T-cell (primary cell): ENCODE results near the gene ATP5IF1. TPM values are rescaled to one million over a fixed set of nuclear protein-coding genes. Genes with fewer than 3 reads are reported as not detected.
A peak's percentile ranks its signal among the peaks of the same experiment; 100 is the strongest.

Source experiments
- ATAC-seq, 4 experiments: fragments of 200-7000 bp in 3 of 4; fragments of 150-1000 bp in 1 of 4; cut with Tn5 transposase; replicated peaks in 1 of 4; 1 replicate in 3 of 4; 2 replicates in 1 of 4; pipeline ENCODE4 v1.10.0; 2021; ENCODE audit warnings: moderate library complexity in 3 of 4, mild to moderate bottlenecking in 2 of 4, moderate number of reproducible peaks in 1 of 4
- CTCF ChIA-PET, 2 donors: fragments of 300-600 bp; sonication (Branson Sonifier 250); formaldehyde crosslinking; loops; one replicate each; lab custom pipeline; 2022; ENCODE audit warnings: antibody characterized with exemption in 2 of 2; lab: Charles Lee
- POLR2A ChIA-PET, 2 donors: fragments of 300-600 bp; sonication (Branson Sonifier 250); formaldehyde crosslinking; loops; one replicate each; lab custom pipeline; 2022; ENCODE audit warnings: antibody characterized with exemption in 2 of 2; lab: Charles Lee
- DNase-seq, 35 experiments: peaks; one replicate each; pipeline versions ENCODE4 v3.0.0 to v3.0.0-alpha.2; 2013 to 2023
- H3K27ac ChIP-seq: one replicate; pipeline ENCODE4 v1.5.1; 2013; ENCODE audit warnings: low read length
- H3K27me3 ChIP-seq, 2 experiments: replicated peaks in 1 of 2; 1 replicate in 1 of 2; 2 replicates in 1 of 2; pipeline versions ENCODE4 v1.6.1 to v1.7.0; 2013; ENCODE audit warnings: low read length in 1 of 2, mixed read lengths in 1 of 2; ENCODE audit not compliant: control insufficient read depth in 2 of 2, insufficient read depth in 2 of 2; ENCODE audit errors: extremely low read depth in 1 of 2
- H3K36me3 ChIP-seq, 2 donors: 1 replicate in 1 of 2; 2 replicates in 1 of 2; pipeline versions ENCODE4 v1.6.1 to v1.7.0; 2013; ENCODE audit warnings: low read length in 1 of 2; ENCODE audit not compliant: control insufficient read depth in 2 of 2, insufficient read depth in 1 of 2; ENCODE audit errors: extremely low read depth in 1 of 2
- H3K4me1 ChIP-seq, 2 experiments: 1 replicate in 1 of 2; 2 replicates in 1 of 2; pipeline versions ENCODE4 v1.6.1 to v1.7.0; 2013; ENCODE audit warnings: low read length in 2 of 2, mixed read lengths in 1 of 2; ENCODE audit not compliant: insufficient read depth in 2 of 2, control insufficient read depth in 1 of 2; ENCODE audit errors: extremely low read depth in 1 of 2
- H3K4me3 ChIP-seq, 2 donors: 1 replicate in 1 of 2; 2 replicates in 1 of 2; pipeline versions ENCODE4 v1.5.1 to v1.7.0; 2013; ENCODE audit warnings: mild to moderate bottlenecking in 2 of 2, low read length in 1 of 2, moderate library complexity in 1 of 2; ENCODE audit not compliant: control insufficient read depth in 1 of 2; ENCODE audit errors: extremely low read depth in 1 of 2
- H3K9me3 ChIP-seq: 2 replicates; pipeline ENCODE4 v1.7.0; 2013
- H3K27ac Mint-ChIP-seq, 2 donors: one replicate each; pipeline ENCODE4 v1.8.0; 2020 to 2021; ENCODE audit warnings: mild to moderate bottlenecking in 2 of 2, mixed read lengths in 2 of 2
- H3K27me3 Mint-ChIP-seq, 2 donors: one replicate each; pipeline ENCODE4 v1.8.0; 2021 to 2022; ENCODE audit warnings: mixed read lengths in 2 of 2
- H3K36me3 Mint-ChIP-seq: one replicate; pipeline ENCODE4 v1.8.0; 2021; ENCODE audit warnings: mixed read lengths
- H3K4me1 Mint-ChIP-seq, 3 donors: one replicate each; pipeline ENCODE4 v1.8.0; 2020 to 2022; ENCODE audit warnings: mixed read lengths in 3 of 3, mild to moderate bottlenecking in 1 of 3
- H3K4me3 Mint-ChIP-seq, 3 donors: one replicate each; pipeline ENCODE4 v1.8.0; 2020 to 2022; ENCODE audit warnings: mild to moderate bottlenecking in 3 of 3, mixed read lengths in 3 of 3, moderate library complexity in 3 of 3
- H3K9me3 Mint-ChIP-seq, 3 donors: one replicate each; pipeline ENCODE4 v1.8.0; 2020 to 2022; ENCODE audit warnings: mixed read lengths in 3 of 3
- WGBS: methylation state at CpG from one replicate; pipeline ENCODE4 v1.1.5; 2013; ENCODE audit warnings: missing lambda C conversion rate; ENCODE audit not compliant: insufficient coverage; 5-methylcytosine and 5-hydroxymethylcytosine counted together
- total RNA-seq, 35 experiments: library from RNA in 6 of 35; stranded (reverse) in 6 of 35; fragments of 120-200 nt in 1 of 35; gene quantifications; one replicate each; pipeline versions ENCODE4 v1.2.1 to v1.2.4 and lab custom pipeline; 2013 to 2026

ATP5IF1 gene
- total RNA-seq, 5 donors from 2014 or later (not counting 1 experiment from before 2014, with no cell fraction given) = 74.4 to 106 (median 93.5) TPM

DNA sequence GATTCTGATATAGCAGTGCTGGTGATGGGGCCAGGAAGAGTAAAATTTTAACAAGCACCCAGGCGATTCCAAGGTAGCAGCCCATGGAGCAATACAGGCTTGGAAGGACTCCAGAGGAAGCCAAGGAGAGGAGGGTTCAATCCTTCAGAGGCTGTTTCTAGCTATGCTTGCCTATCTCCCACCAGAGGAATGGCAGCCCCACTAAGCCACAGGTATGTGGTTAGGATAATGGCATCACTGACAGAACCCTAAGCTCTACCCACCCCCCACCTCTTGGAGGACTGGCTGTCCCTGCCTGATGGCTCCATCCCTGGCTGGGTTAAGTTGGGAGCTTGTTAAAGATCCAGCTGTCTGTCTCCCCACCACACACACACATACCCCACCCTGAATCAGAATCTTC lies 40.1 kb upstream of the ATP5IF1 start:
- H3K27ac ChIP-seq = no peak overlapping the region
- H3K36me3 Mint-ChIP-seq = peaks cover 38% of the 10 kb centered on the region
- ATAC-seq (no peak), DNase-seq (no peak)
- H3K9me3 ChIP-seq = no peaks in the 10 kb centered on the region
- ChIA-PET CTCF (interaction anchor here in 1 of 2 donors (0.6 kb wide), 3 partner anchors 203 to 443 kb away, joined by 3 to 7 read pairs (median 4); no protein-coding TSS in a partner anchor), POLR2A (interaction anchor here (0.6 to 0.7 kb wide), 2 partner anchors 670 to 1053 kb away, joined by 3 read pairs; no protein-coding TSS in a partner anchor)
- H3K36me3 ChIP-seq = peaks cover 7 to 22% of the 10 kb centered on the region in 2 donors
- H3K27me3 Mint-ChIP-seq = no peaks in the 10 kb centered on the region
- peaks cover 4 to 5% (median 4%) of the 10 kb centered on the region in 3 donors for H3K9me3 Mint-ChIP-seq
- no peak overlapping the region for H3K4me3 ChIP-seq
- 100% methylated on average over 1 of the region's 1 CpG for WGBS
- no peak overlapping the region for H3K4me3 Mint-ChIP-seq
- no peak overlapping the region for H3K27ac Mint-ChIP-seq
- H3K27me3 ChIP-seq = peaks cover 0 to 3% of the 10 kb centered on the region in 2 experiments
- peaks cover 10 to 72% of the 10 kb centered on the region in 2 experiments for H3K4me1 ChIP-seq
- peaks cover 32 to 38% (median 38%) of the 10 kb centered on the region in 3 donors for H3K4me1 Mint-ChIP-seq

DNA sequence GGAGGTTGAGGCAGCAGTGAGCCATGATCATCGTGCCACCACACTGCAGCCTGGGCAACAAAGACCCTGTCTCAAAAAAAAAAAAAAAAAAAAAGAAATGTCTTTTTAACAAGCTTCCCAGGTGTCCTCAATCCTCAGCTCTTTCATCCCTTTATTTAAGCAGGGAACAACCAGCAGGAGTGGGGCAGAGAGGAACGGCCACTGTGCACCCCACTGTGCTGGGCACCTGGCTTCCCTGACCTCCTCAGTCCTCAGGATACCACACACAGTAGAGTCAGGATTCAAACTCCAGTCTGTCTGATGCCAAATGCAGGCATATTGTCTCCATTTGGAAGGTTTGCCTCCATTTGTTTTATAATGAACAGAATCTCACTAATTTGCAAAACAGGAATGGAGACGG lies 39.6 kb upstream of the ATP5IF1 start:
- Mint-ChIP-seq H3K36me3 (peaks cover 43% of the 10 kb centered on the region), H3K4me3 (no peak overlapping the region), H3K4me1 (peaks cover 37 to 43% (median 41%) of the 10 kb centered on the region in 3 donors), H3K9me3 (peaks cover 4 to 5% (median 4%) of the 10 kb centered on the region in 3 donors), H3K27ac (no peak overlapping the region), H3K27me3 (no peaks in the 10 kb centered on the region)
- Histone ChIP-seq H3K27ac (no peak overlapping the region), H3K27me3 (peaks cover 0 to 3% of the 10 kb centered on the region in 2 experiments), H3K4me1 (peaks cover 10 to 78% of the 10 kb centered on the region in 2 experiments), H3K4me3 (no peak overlapping the region), H3K9me3 (no peaks in the 10 kb centered on the region), H3K36me3 (peaks cover 7 to 28% of the 10 kb centered on the region in 2 donors)
- POLR2A ChIA-PET = interaction anchor here (0.6 kb wide), 2 partner anchors 500 to 1054 kb away, joined by 3 read pairs; no protein-coding TSS in a partner anchor
- WGBS = 90% methylated on average over 2 of the region's 3 CpGs
- ATAC-seq (no peak), DNase-seq (no peak)
- CTCF ChIA-PET = interaction anchor here in 1 of 2 donors (0.6 kb wide), 2 partner anchors 203 to 443 kb away, joined by 3 to 7 read pairs; no protein-coding TSS in a partner anchor

DNA sequence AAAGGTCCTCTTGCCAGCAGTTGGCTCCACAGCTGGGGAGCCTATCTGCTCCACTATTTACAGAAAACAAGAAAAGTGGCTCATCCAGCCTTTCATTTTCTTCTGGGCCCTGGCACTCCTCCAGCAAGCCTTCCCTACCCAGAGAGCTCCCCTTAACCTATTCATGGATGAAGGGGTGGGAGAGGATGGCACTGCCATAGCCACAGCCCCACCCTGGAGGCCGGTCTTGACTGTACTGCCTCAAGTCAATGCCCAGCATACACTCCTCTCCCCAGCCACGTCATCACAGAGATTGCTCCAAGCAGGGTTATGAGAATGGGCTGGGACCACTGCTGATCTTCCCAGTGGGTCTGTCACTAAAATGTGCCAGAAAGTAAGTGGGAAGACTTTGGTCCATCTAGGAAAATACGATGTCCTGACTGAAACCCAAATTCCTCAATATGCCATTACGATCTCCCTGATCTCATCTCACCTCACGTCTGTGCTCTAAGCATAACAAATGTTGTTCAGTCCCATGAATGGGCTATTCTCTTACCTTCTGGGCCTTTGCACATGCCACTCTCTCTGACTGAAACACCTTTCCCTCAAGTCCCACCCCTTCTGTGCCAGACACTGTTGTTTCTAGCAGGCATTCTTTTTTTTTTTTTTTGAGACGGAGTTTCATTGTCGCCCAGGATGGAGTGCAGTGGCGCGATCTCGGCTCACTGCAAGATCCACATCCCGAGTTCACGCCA lies 38.1 kb upstream of the ATP5IF1 start:
- H3K36me3 Mint-ChIP-seq = peaks cover 46% of the 10 kb centered on the region
- Histone ChIP-seq H3K27ac (no peak overlapping the region), H3K4me3 (no peak overlapping the region), H3K9me3 (no peaks in the 10 kb centered on the region), H3K36me3 (peaks cover 16 to 34% of the 10 kb centered on the region in 2 donors), H3K4me1 (peaks cover 10 to 80% of the 10 kb centered on the region in 2 experiments), H3K27me3 (peaks cover 0 to 3% of the 10 kb centered on the region in 2 experiments)
- no peak overlapping the region for H3K27ac Mint-ChIP-seq
- 100% methylated on average over 3 of the region's 12 CpGs for WGBS
- ATAC-seq (no peak), DNase-seq (no peak)
- ChIA-PET POLR2A (interaction anchor here in 1 of 2 donors (0.6 kb wide), 1 partner anchor 105 kb away, joined by 12 read pairs; no protein-coding TSS in a partner anchor), CTCF (no interaction called here)
- H3K9me3 Mint-ChIP-seq = peaks cover 4 to 5% (median 4%) of the 10 kb centered on the region in 3 donors
- peak overlapping the region in 1 of 3 donors; percentile 24 for H3K4me3 Mint-ChIP-seq
- peaks cover 37 to 43% (median 41%) of the 10 kb centered on the region in 3 donors for H3K4me1 Mint-ChIP-seq
- H3K27me3 Mint-ChIP-seq = no peaks in the 10 kb centered on the region

DNA sequence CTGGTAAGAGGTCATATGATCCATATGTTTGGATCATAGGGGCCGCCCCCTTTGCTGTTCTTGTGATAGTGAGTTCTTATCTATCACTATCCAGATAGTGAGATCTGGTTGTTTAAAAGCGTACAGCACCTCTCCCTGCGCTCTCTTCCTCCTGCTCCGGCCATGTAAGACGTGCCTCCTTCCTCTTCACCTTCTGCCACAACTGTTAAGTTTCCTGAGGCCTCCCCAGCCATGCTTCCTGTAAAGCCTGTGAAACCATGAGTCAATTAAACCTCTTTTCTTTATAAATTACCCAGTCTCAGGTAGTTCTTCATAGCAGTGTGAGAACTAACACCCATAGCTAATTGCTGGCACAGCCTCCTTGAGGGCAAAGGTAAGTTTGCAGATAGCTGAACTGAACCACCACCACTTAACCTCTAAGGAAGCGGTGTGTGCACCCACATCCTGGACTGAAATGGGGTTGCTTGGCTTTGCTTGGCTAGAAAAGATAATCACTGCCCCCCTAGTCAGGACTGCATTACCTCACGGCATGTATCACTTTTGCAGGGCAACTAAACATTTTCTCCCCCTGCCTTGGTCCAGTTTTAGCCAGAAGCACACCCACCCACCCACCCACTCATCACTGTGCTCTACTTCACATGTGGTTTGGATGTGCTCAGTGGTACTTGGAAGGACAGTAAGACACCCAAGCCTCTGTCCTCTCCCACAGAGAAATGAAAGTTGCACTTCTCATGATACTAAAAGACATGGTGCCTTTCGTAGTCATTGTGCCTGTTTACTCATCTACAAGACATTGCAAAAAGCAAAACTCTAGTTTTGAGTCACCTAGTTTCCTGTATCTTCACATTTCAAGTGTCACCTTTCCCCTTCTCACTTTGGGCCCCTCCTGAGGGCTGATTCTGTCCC lies 36.3 kb upstream of the ATP5IF1 start:
- Mint-ChIP-seq H3K4me1 (peaks cover 37 to 43% (median 41%) of the 10 kb centered on the region in 3 donors), H3K36me3 (peaks cover 56% of the 10 kb centered on the region)

DNA sequence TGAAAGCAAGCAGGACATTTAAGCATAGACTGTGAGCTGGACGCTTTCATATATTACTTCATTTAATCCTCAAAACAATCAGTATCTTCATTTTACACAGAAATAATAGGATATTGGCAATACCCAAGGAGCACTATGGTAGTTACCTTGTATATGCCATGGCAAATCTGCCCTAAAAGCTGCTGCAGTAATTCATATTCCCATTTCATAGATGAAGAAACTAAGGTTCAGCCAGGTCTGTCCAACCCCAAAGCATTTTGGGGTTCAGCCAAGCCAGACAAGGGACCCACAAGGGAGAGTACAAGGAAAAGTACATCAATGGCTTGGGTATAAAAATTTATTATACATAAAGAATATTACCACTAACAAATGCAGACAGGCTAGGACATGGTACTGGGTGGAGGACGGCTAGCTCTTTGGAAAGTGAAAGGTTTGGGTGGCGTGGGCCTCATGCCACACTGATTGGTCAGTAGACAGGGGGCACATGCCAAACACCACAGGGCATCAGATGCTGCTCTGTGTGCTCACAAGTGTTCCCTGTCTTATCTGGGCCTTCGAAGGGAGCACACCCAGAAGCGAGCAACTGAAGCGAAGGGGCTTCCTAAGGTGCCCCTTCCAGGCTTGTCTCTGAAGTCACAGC lies 35.6 kb upstream of the ATP5IF1 start:
- H3K27me3 Mint-ChIP-seq = no peaks in the 10 kb centered on the region
- Histone ChIP-seq H3K9me3 (no peaks in the 10 kb centered on the region), H3K36me3 (peaks cover 26 to 58% of the 10 kb centered on the region in 2 donors), H3K4me3 (no peak overlapping the region), H3K27me3 (peaks cover 0 to 3% of the 10 kb centered on the region in 2 experiments), H3K27ac (peak overlapping the region; percentile 62), H3K4me1 (peaks cover 10 to 62% of the 10 kb centered on the region in 2 experiments)
- H3K36me3 Mint-ChIP-seq = peaks cover 61% of the 10 kb centered on the region
- ATAC-seq (no peak), DNase-seq (no peak)
- H3K9me3 Mint-ChIP-seq = peaks cover 4 to 5% (median 4%) of the 10 kb centered on the region in 3 donors
- peaks cover 37 to 43% (median 41%) of the 10 kb centered on the region in 3 donors for H3K4me1 Mint-ChIP-seq
- ChIA-PET POLR2A (no interaction called here), CTCF (interaction anchor here in 1 of 2 donors (1.5 kb wide), 1 partner anchor 109 kb away, joined by 7 read pairs; no protein-coding TSS in a partner anchor)
- 82% methylated on average over 3 of the region's 6 CpGs for WGBS
- peak overlapping the region in 2 of 3 donors; percentile 10 to 72 for H3K4me3 Mint-ChIP-seq
- peak overlapping the region; percentile 85 to 93 for H3K27ac Mint-ChIP-seq

More for the DNA sequence above, 36.3 kb upstream of the ATP5IF1 start:
- peaks cover 4 to 5% (median 4%) of the 10 kb centered on the region in 3 donors for H3K9me3 Mint-ChIP-seq
- Histone ChIP-seq H3K4me1 (peaks cover 10 to 70% of the 10 kb centered on the region in 2 experiments), H3K27ac (peak overlapping the region; percentile 62), H3K36me3 (peaks cover 23 to 52% of the 10 kb centered on the region in 2 donors), H3K27me3 (peaks cover 0 to 3% of the 10 kb centered on the region in 2 experiments), H3K4me3 (peak overlapping the region in 1 of 2 donors; percentile 25), H3K9me3 (no peaks in the 10 kb centered on the region)
- H3K4me3 Mint-ChIP-seq = peak overlapping the region; percentile 42 to 72 (median 42)
- ATAC-seq (peak; percentile 93 to 97 (median 96)), DNase-seq (peak; percentile 22 to 81 (median 64))
- 0% methylated on average over 3 of the region's 8 CpGs for whole genome bisulfite sequencing
- ChIA-PET CTCF (interaction anchor here in 1 of 2 donors (1.0 to 1.5 kb wide), 2 partner anchors 30 to 108 kb away, joined by 3 to 7 read pairs; no protein-coding TSS in a partner anchor), POLR2A (interaction anchor here in 1 of 2 donors (0.6 kb wide), 1 partner anchor 31 kb away, joined by 3 read pairs; no protein-coding TSS in a partner anchor)
- no peaks in the 10 kb centered on the region for H3K27me3 Mint-ChIP-seq
- H3K27ac Mint-ChIP-seq = peak overlapping the region; percentile 85 to 93
